Epithelial cell of proximal tubule (primary cell): Measurements from ENCODE around the gene ITSN2. TPM values are rescaled to one million over a fixed set of nuclear protein-coding genes. Genes with fewer than 3 reads are reported as not detected.

Source experiments
- DNase-seq: peaks from one replicate; pipeline ENCODE4 v3.0.0-alpha.2; 2011; ENCODE audit warnings: low read depth
- H3K4me3 ChIP-seq: 2 replicates; pipeline ENCODE4 v1.5.1; 2011; ENCODE audit warnings: low read depth, mild to moderate bottlenecking, low read length
- total RNA-seq: library from RNA; depleted of rRNA; stranded (reverse); fragments of >200 nt; gene quantifications from 2 replicates; pipeline ENCODE4 v1.2.3, GENCODE V29; 2015
- TF ChIP-seq, protein P1 (sequence below): conservative IDR thresholded peaks from 2 replicates; pipeline ENCODE4 v1.5.1; 2012; ENCODE audit warnings: low read depth, mild to moderate bottlenecking, low read length

ITSN2 gene
- total RNA-seq, 1 donor from 2014 or later = 14.1 TPM

GRCh38 chr2:24190503-24190902 lies 169.8 kb downstream of the ITSN2 start:
- DNase-seq = no peak
- no peak overlapping the region for H3K4me3 ChIP-seq
- TF ChIP-seq, protein P1, sequence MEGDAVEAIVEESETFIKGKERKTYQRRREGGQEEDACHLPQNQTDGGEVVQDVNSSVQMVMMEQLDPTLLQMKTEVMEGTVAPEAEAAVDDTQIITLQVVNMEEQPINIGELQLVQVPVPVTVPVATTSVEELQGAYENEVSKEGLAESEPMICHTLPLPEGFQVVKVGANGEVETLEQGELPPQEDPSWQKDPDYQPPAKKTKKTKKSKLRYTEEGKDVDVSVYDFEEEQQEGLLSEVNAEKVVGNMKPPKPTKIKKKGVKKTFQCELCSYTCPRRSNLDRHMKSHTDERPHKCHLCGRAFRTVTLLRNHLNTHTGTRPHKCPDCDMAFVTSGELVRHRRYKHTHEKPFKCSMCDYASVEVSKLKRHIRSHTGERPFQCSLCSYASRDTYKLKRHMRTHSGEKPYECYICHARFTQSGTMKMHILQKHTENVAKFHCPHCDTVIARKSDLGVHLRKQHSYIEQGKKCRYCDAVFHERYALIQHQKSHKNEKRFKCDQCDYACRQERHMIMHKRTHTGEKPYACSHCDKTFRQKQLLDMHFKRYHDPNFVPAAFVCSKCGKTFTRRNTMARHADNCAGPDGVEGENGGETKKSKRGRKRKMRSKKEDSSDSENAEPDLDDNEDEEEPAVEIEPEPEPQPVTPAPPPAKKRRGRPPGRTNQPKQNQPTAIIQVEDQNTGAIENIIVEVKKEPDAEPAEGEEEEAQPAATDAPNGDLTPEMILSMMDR = no peak

DNA sequence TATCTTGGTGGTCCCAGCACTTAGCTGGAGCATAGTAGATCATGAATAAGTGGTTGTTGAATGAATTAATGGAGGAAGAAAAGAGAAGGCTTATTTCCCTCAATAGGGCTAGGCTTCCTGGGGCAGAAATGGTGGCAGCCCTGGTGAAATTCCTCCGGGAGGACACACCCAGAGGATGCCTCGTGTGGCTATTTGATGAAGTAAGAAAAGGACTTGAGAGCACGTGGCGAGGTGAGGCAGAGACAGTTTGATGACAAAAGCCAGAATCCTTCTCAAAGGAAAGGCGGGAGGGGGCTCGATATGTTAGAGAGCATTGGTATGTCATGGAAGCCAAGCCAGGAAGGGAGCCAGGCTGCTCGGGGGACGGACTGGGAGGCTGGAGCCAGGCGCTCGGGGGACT lies 170.8 kb downstream of the ITSN2 start:
- no peak overlapping the region for H3K4me3 ChIP-seq
- TF ChIP-seq, protein P1 = no peak
- no peak for DNase-seq

- no peak for DNase-seq
- H3K4me3 ChIP-seq = no peak overlapping the region
- TF ChIP-seq, protein P1 = no peak
These were observed 176.8 kb downstream of the ITSN2 start for GRCh38 chr2:24183366-24184069.

DNA sequence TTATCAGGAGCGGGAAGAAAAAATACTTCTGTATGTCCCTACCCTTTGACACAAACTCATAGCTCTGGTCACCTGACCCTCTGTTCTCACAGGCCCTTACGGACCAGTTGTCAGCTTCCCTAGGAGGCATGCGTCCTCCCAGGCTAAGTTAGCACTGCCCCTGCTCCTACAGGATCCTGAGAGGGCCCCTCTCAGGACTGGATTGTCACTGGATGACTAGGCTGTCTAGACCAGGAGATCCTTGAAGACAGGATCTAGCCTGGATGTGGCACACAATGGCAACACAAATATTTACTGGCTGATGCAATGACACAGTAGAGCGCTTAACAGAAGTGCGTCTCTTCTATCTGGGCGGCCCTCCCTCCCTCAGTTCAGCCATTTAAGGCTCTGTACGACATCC lies 177.8 kb downstream of the ITSN2 start:
- TF ChIP-seq, protein P1 = no peak
- DNase-seq = no peak
- H3K4me3 ChIP-seq = no peak overlapping the region

DNA sequence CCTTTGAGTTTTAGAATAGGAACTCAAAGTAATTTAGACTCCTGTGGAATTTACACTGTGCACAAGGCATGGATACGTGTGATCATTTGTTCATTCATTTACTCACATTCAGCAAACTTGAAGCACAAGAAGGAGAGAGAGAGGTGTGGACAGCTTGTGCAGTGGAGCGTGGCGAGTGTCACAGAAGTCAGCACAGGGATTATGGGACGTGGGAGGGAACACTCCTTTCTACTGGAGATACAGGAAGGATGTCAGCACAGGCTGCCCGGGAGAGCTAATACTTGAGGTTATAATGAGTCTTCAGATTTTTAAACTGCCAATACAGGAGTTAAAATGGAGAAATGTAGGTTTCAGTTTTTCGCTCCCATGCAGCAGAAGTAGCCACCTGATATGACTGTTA lies 178.5 kb downstream of the ITSN2 start:
- DNase-seq = no peak
- TF ChIP-seq, protein P1 = no peak
- H3K4me3 ChIP-seq = no peak overlapping the region

DNA sequence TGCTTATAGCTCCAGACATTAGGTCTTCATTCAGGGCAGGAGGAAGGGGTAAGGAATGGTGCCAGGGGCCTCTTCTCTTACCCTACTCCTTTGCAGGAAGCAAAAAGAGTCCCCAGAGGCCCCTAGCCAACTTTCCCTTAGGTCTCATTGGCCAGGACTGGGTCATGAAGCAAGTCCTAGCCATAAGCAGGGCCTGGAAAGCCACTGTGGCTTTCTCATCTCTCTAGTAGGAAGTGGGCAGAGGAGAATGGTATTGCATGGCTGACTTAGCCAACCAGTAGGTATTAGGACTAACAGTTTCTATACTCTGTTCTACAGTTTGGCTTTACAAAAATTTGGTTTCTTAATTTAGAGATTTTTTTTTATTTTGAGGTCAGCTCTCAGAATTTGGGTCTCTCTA lies 180.7 kb downstream of the ITSN2 start:
- DNase-seq = no peak
- no peak overlapping the region for H3K4me3 ChIP-seq
- TF ChIP-seq, protein P1 = no peak

GRCh38 chr2:24176326-24176725 lies 184.0 kb downstream of the ITSN2 start:
- DNase-seq = no peak

More at GRCh38 chr2:24176326-24176725, 184.0 kb downstream of the ITSN2 start:
- TF ChIP-seq, protein P1 = no peak
- H3K4me3 ChIP-seq = no peak overlapping the region
